ENCODE results near the gene CAMK1D.

DNA sequence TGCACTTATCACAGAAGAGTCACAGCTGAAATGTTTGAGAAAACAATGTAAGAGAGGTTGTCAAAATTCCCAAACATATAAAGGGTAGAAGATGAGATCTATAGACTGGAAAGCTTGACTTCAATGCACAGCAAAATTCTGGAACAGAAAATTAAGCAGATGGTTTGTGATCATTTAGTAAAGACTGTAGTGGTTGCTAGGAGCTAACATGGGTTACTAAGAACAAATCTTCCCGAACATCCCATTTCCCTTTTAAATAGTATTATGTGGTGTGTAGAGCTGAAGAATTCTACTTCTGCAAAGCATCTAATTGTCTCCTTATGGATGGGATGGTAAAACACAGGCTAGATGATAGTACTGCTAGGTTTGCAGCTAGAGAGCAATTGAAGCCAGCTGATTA lies 312.3 kb downstream of the CAMK1D start:
- TF ChIP-seq, protein P1, sequence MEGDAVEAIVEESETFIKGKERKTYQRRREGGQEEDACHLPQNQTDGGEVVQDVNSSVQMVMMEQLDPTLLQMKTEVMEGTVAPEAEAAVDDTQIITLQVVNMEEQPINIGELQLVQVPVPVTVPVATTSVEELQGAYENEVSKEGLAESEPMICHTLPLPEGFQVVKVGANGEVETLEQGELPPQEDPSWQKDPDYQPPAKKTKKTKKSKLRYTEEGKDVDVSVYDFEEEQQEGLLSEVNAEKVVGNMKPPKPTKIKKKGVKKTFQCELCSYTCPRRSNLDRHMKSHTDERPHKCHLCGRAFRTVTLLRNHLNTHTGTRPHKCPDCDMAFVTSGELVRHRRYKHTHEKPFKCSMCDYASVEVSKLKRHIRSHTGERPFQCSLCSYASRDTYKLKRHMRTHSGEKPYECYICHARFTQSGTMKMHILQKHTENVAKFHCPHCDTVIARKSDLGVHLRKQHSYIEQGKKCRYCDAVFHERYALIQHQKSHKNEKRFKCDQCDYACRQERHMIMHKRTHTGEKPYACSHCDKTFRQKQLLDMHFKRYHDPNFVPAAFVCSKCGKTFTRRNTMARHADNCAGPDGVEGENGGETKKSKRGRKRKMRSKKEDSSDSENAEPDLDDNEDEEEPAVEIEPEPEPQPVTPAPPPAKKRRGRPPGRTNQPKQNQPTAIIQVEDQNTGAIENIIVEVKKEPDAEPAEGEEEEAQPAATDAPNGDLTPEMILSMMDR (IDR thresholded peaks at IDR 0.05): no peak
- no peak for TF ChIP-seq POLR2A (IDR thresholded peaks at IDR 0.05)

Data from heart left ventricle (tissue), 13 donors.